Neural cell (in vitro differentiated cells): ENCODE measurements around the gene SNAP29.

Experiments used
- EP300 ChIP-seq: fragments of 450-650 bp; conservative IDR thresholded peaks from 2 replicates; pipeline ENCODE4 v1.6.1; 2014; ENCODE audit warnings: antibody characterized with exemption, mild to moderate bottlenecking, moderate library complexity; ENCODE audit not compliant: poor library complexity, severe bottlenecking
- EZH2 ChIP-seq: fragments of 200-600, 300-800 bp; shearing (Covaris generic), sonication (generic); IDR thresholded peaks from 2 replicates; pipeline ENCODE4 v1.6.1; 2014; ENCODE audit warnings: antibody characterized with exemption, low read length, borderline replicate concordance, mild to moderate bottlenecking; ENCODE audit not compliant: insufficient read depth, poor library complexity, severe bottlenecking
- POLR2AphosphoS5 ChIP-seq: IDR thresholded peaks from 2 replicates; pipeline ENCODE4 v1.6.1; 2012

DNA sequence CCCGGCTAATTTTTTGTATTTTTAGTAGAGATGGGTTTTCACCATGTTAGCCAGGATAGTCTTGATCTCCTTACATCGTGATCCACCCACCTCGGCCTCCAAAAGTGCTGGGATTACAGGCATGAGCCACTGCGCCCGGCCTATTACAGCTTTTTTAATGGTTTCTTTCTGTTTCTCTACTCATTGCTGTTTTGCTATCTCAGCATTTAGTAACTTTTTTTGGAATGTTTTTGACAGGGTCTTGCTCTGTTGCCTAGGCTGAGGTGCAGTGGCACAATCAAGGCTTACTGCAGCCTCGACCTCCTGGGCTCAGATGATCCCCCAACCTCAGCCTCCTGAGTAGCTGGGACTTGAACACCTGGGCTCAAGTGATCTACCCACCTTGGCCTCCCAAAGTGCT, 53.7 kb downstream of the SNAP29 start:
- no peak for TF ChIP-seq EP300
- TF ChIP-seq EZH2, result no peak
- no peak for TF ChIP-seq POLR2AphosphoS5
